Measurements from ENCODE around the gene AP1G1. TPM values are rescaled to one million over a fixed set of nuclear protein-coding genes. Genes with fewer than 3 reads are reported as not detected.
A peak's percentile ranks its signal among the peaks of the same experiment; 100 is the strongest.

Gene AP1G1
- polyA plus RNA-seq, 1 donor (not counting 4 experiments of a cell fraction or from before 2014, with no cell fraction given) = 62.5 TPM

- H3K79me2 ChIP-seq (ENCODE audit: control insufficient read depth, insufficient read depth, low read length) = peaks cover 72% of the 10 kb centered on the region
- H3K9me1 ChIP-seq (ENCODE audit: control insufficient read depth, extremely low read depth, insufficient read depth, low read length) = no peaks in the 10 kb centered on the region
- no peak overlapping the region for H3K4me2 ChIP-seq (ENCODE audit: control insufficient read depth, extremely low read depth, insufficient read depth, low read depth, low read length)
- peaks cover 8 to 9% of the 10 kb centered on the region in 2 experiments for H3K36me3 ChIP-seq (ENCODE audit: control insufficient read depth in 2 of 2, extremely low read depth in 1 of 2, insufficient read depth in 2 of 2, low read length in 2 of 2)
- H4K20me1 ChIP-seq (ENCODE audit: control insufficient read depth, extremely low read depth, insufficient read depth, low read length) = no peaks in the 10 kb centered on the region
- dilution Hi-C loops (cut with MboI; ENCODE audit: extremely low pct_ligation_motif_present, low sequenced_read_pairs) = no loop called here
- no peak overlapping the region for H2AFZ ChIP-seq (ENCODE audit: control insufficient read depth, low read length)
- H3K9ac ChIP-seq (ENCODE audit: control insufficient read depth, extremely low read depth, insufficient read depth, low read length) = no peak overlapping the region
- H3K4me1 ChIP-seq (ENCODE audit: control insufficient read depth, extremely low read depth, insufficient read depth, low read length) = peaks cover 8% of the 10 kb centered on the region
- FAIRE-seq (no peak), DNase-seq (ENCODE audit: low read depth, low spot score) (no peak)
- TF ChIP-seq EZH2 (IDR thresholded peaks at IDR 0.05; ENCODE audit: low read length) (no peak), CTCF (optimal IDR thresholded peaks at IDR 0.05 in 1 of 3, IDR thresholded peaks at IDR 0.05 in 1 of 3, conservative IDR thresholded peaks at IDR 0.05 in 1 of 3; ENCODE audit: extremely low read depth in 1 of 3, insufficient read depth in 2 of 3, low read length in 3 of 3) (no peak)
- H3K27me3 ChIP-seq (ENCODE audit: control insufficient read depth, extremely low read depth, insufficient read depth, low read length) = no peaks in the 10 kb centered on the region
- H3K27ac ChIP-seq (ENCODE audit: control insufficient read depth, insufficient read depth, low read length) = no peak overlapping the region
- H3K4me3 ChIP-seq (ENCODE audit: control insufficient read depth in 2 of 3, extremely low read depth in 1 of 3, insufficient read depth in 2 of 3, low read depth in 1 of 3, low read length in 3 of 3) = no peak overlapping the region
- H3K9me3 ChIP-seq (ENCODE audit: control insufficient read depth, low read depth, low read length) = no peaks in the 10 kb centered on the region
These were observed 24.5 kb downstream of the AP1G1 start for GRCh38 chr16:71784093-71784492.

GRCh38 chr16:71781741-71782140, 26.9 kb downstream of the AP1G1 start:
- Histone ChIP-seq H3K36me3 (ENCODE audit: control insufficient read depth in 2 of 2, extremely low read depth in 1 of 2, insufficient read depth in 2 of 2, low read length in 2 of 2) (peaks cover 2 to 5% of the 10 kb centered on the region in 2 experiments), H3K9me3 (ENCODE audit: control insufficient read depth, low read depth, low read length) (no peaks in the 10 kb centered on the region), H3K79me2 (ENCODE audit: control insufficient read depth, insufficient read depth, low read length) (peaks cover 72% of the 10 kb centered on the region), H4K20me1 (ENCODE audit: control insufficient read depth, extremely low read depth, insufficient read depth, low read length) (no peaks in the 10 kb centered on the region), H3K9ac (ENCODE audit: control insufficient read depth, extremely low read depth, insufficient read depth, low read length) (no peak overlapping the region), H3K4me1 (ENCODE audit: control insufficient read depth, extremely low read depth, insufficient read depth, low read length) (peaks cover 8% of the 10 kb centered on the region), H3K4me2 (ENCODE audit: control insufficient read depth, extremely low read depth, insufficient read depth, low read depth, low read length) (no peak overlapping the region), H3K4me3 (ENCODE audit: control insufficient read depth in 2 of 3, extremely low read depth in 1 of 3, insufficient read depth in 2 of 3, low read depth in 1 of 3, low read length in 3 of 3) (no peak overlapping the region), H3K9me1 (ENCODE audit: control insufficient read depth, extremely low read depth, insufficient read depth, low read length) (no peaks in the 10 kb centered on the region), H2AFZ (ENCODE audit: control insufficient read depth, low read length) (no peak overlapping the region), H3K27ac (ENCODE audit: control insufficient read depth, insufficient read depth, low read length) (no peak overlapping the region), H3K27me3 (ENCODE audit: control insufficient read depth, extremely low read depth, insufficient read depth, low read length) (no peaks in the 10 kb centered on the region)
- FAIRE-seq (peak; percentile 36), DNase-seq (ENCODE audit: low read depth, low spot score) (no peak)
- TF ChIP-seq EZH2 (IDR thresholded peaks at IDR 0.05; ENCODE audit: low read length) (no peak), CTCF (optimal IDR thresholded peaks at IDR 0.05 in 1 of 3, IDR thresholded peaks at IDR 0.05 in 1 of 3, conservative IDR thresholded peaks at IDR 0.05 in 1 of 3; ENCODE audit: extremely low read depth in 1 of 3, insufficient read depth in 2 of 3, low read length in 3 of 3) (no peak)
- dilution Hi-C loops (cut with MboI; ENCODE audit: extremely low pct_ligation_motif_present, low sequenced_read_pairs) = no loop called here

Data from keratinocyte (primary cell).